MM.1S (cell line): ENCODE data around the gene CACNA1I.

Experiments used
- DNase-seq: peaks from one replicate; pipeline ENCODE4 v3.0.0-alpha.2; 2015
- H2AFZ ChIP-seq: fragments of 300-600 bp; sonication (generic); 2 replicates; pipeline ENCODE4 v1.6.0; 2016; ENCODE audit warnings: antibody characterized with exemption, low read length
- H3F3A ChIP-seq: fragments of 300-600 bp; sonication (generic); 2 replicates; pipeline ENCODE4 v1.6.1; 2016; ENCODE audit warnings: mild to moderate bottlenecking, antibody characterized with exemption, low read length, moderate library complexity, mixed read lengths; ENCODE audit not compliant: insufficient read depth
- H3K27ac ChIP-seq: fragments of 300-600 bp; sonication (generic); 2 replicates; pipeline ENCODE4 v1.5.1; 2016; ENCODE audit warnings: mild to moderate bottlenecking, low read length
- H3K27me3 ChIP-seq: fragments of 300-600 bp; sonication (generic); replicated peaks from 2 replicates; pipeline ENCODE4 v1.6.0; 2016; ENCODE audit warnings: low read length; ENCODE audit not compliant: insufficient read depth
- H3K36me3 ChIP-seq: fragments of 300-600 bp; sonication (generic); replicated peaks from 2 replicates; pipeline ENCODE4 v1.6.1; 2016; ENCODE audit warnings: mild to moderate bottlenecking, low read length, mixed read lengths; ENCODE audit not compliant: insufficient read depth
- H3K4me1 ChIP-seq: fragments of 300-600 bp; sonication (generic); 2 replicates; pipeline ENCODE4 v1.6.1; 2016; ENCODE audit warnings: low read length, mixed read lengths
- H3K4me2 ChIP-seq: fragments of 300-600 bp; sonication (generic); 2 replicates; pipeline ENCODE4 v1.6.0; 2016; ENCODE audit warnings: low read depth, low read length
- H3K4me3 ChIP-seq: fragments of 300-600 bp; sonication (generic); 2 replicates; pipeline ENCODE4 v1.5.1; 2016; ENCODE audit warnings: low read length, mixed read lengths
- H3K79me2 ChIP-seq: fragments of 300-600 bp; sonication (generic); 2 replicates; pipeline ENCODE4 v1.6.1; 2016; ENCODE audit warnings: mixed run types, low read length, mixed read lengths
- H3K9ac ChIP-seq: fragments of 300-600 bp; sonication (generic); 2 replicates; pipeline ENCODE4 v1.6.1; 2016; ENCODE audit warnings: low read length, mixed read lengths
- H3K9me2 ChIP-seq: fragments of 300-600 bp; sonication (generic); replicated peaks from 2 replicates; pipeline ENCODE4 v1.6.1; 2016; ENCODE audit warnings: mild to moderate bottlenecking, low read length, mixed read lengths; ENCODE audit not compliant: insufficient read depth
- H3K9me3 ChIP-seq: fragments of 300-600 bp; sonication (generic); replicated peaks from 2 replicates; pipeline ENCODE4 v1.6.1; 2016; ENCODE audit warnings: mild to moderate bottlenecking, low read length, mixed read lengths; ENCODE audit not compliant: insufficient read depth
- H4K20me1 ChIP-seq: fragments of 300-600 bp; sonication (generic); 2 replicates; pipeline ENCODE4 v1.6.1; 2016; ENCODE audit warnings: mild to moderate bottlenecking, low read length, moderate library complexity, mixed read lengths; ENCODE audit not compliant: insufficient read depth
- CTCF ChIP-seq: fragments of 300-600 bp; sonication (generic); IDR thresholded peaks from 2 replicates; pipeline ENCODE4 v1.5.1; 2016; ENCODE audit warnings: antibody characterized with exemption, low read length, mixed read lengths
- EZH2 ChIP-seq: fragments of 300-600 bp; sonication (generic); optimal IDR thresholded peaks from 2 replicates; pipeline ENCODE3; 2017; ENCODE audit warnings: low read depth, mild to moderate bottlenecking, antibody characterized with exemption, low read length, mixed read lengths
- EZH2phosphoT487 ChIP-seq: fragments of 300-600 bp; sonication (generic); IDR thresholded peaks from 2 replicates; pipeline ENCODE4 v1.6.1; 2018; ENCODE audit warnings: antibody characterized with exemption, low read length

CACNA1I gene

GRCh38 chr22:39655004-39655579 is 84.5 kb downstream of the CACNA1I start:
- Histone ChIP-seq H3F3A (no peaks in the 10 kb centered on the region), H3K27me3 (peaks cover 65% of the 10 kb centered on the region), H3K36me3 (no peaks in the 10 kb centered on the region), H3K9me2 (no peaks in the 10 kb centered on the region), H3K9ac (no peak overlapping the region), H4K20me1 (no peaks in the 10 kb centered on the region), H3K79me2 (no peaks in the 10 kb centered on the region), H3K27ac (no peak overlapping the region), H2AFZ (no peak overlapping the region), H3K4me2 (no peak overlapping the region), H3K9me3 (no peaks in the 10 kb centered on the region), H3K4me1 (no peaks in the 10 kb centered on the region), H3K4me3 (no peak overlapping the region)
- TF ChIP-seq EZH2phosphoT487: no peak
- no peak for TF ChIP-seq EZH2
- peak; percentile 19; the same call in 1 of the 2 replicates for TF ChIP-seq CTCF
- DNase-seq: no peak

DNA sequence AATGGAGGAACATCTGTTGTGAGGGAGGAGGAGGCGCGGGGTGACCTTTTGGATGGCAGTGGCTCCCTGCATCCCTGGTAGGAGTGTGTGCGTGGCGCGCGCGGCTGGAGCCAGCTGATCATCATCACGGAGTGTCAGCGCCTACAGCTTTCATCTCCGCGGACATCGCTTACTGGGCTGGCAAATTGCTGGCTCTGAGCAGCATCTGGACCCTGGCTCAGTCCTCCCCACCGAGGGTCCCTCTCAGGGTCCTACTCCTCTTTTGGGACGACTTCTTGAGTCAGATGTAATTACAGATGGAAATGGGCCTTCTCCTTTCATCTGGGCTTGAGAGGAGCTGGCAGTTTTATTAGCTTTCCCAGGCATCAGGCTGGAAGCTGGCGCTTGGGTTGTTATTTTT is 85.3 kb downstream of the CACNA1I start:
- no peaks in the 10 kb centered on the region for H3K36me3 ChIP-seq
- H3K4me3 ChIP-seq: no peak overlapping the region
- no peak overlapping the region for H3K4me2 ChIP-seq
- H3K9me3 ChIP-seq: no peaks in the 10 kb centered on the region
- H3K9me2 ChIP-seq: no peaks in the 10 kb centered on the region
- H3F3A ChIP-seq: no peaks in the 10 kb centered on the region
- DNase-seq: no peak
- H3K27ac ChIP-seq: no peak overlapping the region
- no peaks in the 10 kb centered on the region for H3K4me1 ChIP-seq
- H3K79me2 ChIP-seq: no peaks in the 10 kb centered on the region
- no peaks in the 10 kb centered on the region for H4K20me1 ChIP-seq
- H2AFZ ChIP-seq: no peak overlapping the region
- no peak for TF ChIP-seq EZH2phosphoT487
- TF ChIP-seq EZH2: no peak
- peaks cover 66% of the 10 kb centered on the region for H3K27me3 ChIP-seq
- no peak overlapping the region for H3K9ac ChIP-seq

DNA sequence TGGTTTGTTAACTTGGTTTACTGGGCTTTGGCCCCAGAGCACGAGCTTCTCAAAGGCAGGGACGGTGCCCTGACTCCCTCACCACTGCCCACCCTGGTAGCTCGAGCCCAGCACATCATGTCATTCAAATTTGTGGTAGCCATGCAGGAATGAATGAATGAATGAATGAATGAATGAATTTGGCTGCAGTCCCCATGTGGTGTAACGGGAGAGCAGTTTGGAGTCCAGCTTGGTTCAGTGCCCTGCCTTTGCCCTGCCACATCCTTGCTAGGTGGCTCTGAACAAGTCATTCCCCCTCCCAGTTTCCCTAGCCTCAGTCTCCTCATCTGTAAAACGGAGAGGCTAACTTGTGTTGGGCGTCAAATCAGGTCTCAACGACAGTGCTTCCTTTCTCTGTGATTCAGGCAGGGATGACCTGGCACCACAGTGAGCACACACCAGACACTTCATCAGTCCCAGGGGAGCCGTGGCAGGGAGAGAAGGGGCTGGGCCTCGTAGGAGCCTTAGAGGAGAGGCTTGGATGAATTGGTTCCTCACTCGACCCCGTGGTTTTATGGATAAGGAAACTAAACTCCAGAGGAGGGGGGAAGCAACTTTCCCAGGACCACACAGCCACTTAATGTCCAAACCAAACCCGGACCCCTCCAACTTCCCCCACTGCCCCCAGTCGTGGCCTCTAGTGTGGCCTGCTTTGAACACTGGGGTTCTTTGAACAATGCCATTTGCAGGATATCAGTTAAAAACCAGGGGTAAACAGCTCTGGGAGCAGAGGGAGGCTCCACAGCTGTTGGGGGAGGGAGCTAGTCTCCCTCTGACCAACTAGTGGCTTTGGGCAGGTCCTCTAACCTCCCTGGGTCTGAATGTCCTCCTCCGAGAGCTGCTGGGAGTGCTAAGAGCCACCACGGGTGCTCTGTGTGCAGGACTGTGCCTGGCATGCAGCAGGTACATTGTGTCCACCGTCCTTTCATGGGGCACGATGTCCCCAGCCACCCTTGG is 86.2 kb downstream of the CACNA1I start:
- Histone ChIP-seq H3K9me2 (no peaks in the 10 kb centered on the region), H3K4me1 (no peaks in the 10 kb centered on the region), H3K9ac (no peak overlapping the region), H3K9me3 (no peaks in the 10 kb centered on the region), H2AFZ (no peak overlapping the region), H3K79me2 (no peaks in the 10 kb centered on the region), H3K4me3 (no peak overlapping the region), H3K4me2 (no peak overlapping the region), H4K20me1 (no peaks in the 10 kb centered on the region), H3K27me3 (peaks cover 76% of the 10 kb centered on the region), H3F3A (no peaks in the 10 kb centered on the region), H3K27ac (no peak overlapping the region), H3K36me3 (no peaks in the 10 kb centered on the region)
- DNase-seq: no peak
- TF ChIP-seq EZH2phosphoT487: no peak
- TF ChIP-seq CTCF: no peak
- TF ChIP-seq EZH2: no peak
